DOHH2 (cell line): ENCODE measurements around the gene PCDH9.

Experiments
- EZH2phosphoT487 ChIP-seq: fragments of 200-600 bp; sonication (generic); IDR thresholded peaks from 2 replicates; pipeline ENCODE4 v1.6.1; 2017; ENCODE audit warnings: borderline replicate concordance, mild to moderate bottlenecking, antibody characterized with exemption, low read length, moderate library complexity, mixed read lengths
- TF ChIP-seq, protein P1 (sequence below): fragments of 200-600 bp; sonication (generic); IDR thresholded peaks from one replicate; pipeline ENCODE4 v1.5.1; 2014; ENCODE audit warnings: antibody characterized with exemption, mild to moderate bottlenecking, low read depth, low read length; ENCODE audit not compliant: poor library complexity, severe bottlenecking

DNA sequence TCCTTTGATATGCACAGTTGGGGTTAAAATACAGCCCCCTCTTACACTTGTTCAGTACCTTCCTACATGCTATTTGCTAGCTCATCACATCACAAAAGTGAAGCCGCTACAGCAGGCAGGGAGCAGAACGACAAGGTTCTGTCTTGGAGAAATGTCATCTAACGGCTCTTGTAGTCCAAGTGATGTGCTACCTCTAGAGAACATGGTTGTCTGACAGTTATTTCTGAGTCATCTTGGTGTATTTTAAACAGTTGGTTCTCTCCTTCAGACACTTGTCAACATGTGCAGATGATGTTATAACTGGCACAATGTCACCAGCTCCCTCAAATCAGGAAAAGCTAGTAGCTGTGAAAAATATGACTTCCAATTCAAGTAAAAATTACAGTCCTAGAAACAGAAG lies 865.0 kb downstream of the PCDH9 start:
- TF ChIP-seq, protein P1, sequence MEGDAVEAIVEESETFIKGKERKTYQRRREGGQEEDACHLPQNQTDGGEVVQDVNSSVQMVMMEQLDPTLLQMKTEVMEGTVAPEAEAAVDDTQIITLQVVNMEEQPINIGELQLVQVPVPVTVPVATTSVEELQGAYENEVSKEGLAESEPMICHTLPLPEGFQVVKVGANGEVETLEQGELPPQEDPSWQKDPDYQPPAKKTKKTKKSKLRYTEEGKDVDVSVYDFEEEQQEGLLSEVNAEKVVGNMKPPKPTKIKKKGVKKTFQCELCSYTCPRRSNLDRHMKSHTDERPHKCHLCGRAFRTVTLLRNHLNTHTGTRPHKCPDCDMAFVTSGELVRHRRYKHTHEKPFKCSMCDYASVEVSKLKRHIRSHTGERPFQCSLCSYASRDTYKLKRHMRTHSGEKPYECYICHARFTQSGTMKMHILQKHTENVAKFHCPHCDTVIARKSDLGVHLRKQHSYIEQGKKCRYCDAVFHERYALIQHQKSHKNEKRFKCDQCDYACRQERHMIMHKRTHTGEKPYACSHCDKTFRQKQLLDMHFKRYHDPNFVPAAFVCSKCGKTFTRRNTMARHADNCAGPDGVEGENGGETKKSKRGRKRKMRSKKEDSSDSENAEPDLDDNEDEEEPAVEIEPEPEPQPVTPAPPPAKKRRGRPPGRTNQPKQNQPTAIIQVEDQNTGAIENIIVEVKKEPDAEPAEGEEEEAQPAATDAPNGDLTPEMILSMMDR = no peak
- TF ChIP-seq EZH2phosphoT487 = no peak
